BJ (cell line): ENCODE results near the gene NLRP10. TPM values are rescaled to one million over a fixed set of nuclear protein-coding genes. Genes with fewer than 3 reads are reported as not detected.
"Not testable (repeated sequence)": the region's sequence is repeated elsewhere in the genome, so short reads cannot be mapped to it uniquely, and the experiment has no call there.

ENCODE experiments used
- CTCF ChIA-PET: fragments of 350-600 bp; formaldehyde crosslinking; extraction: SDS; loops from one replicate; lab custom pipeline; 2021; ENCODE audit warnings: antibody characterized with exemption, inconsistent platforms; lab: Yijun Ruan, JAX
- POLR2A ChIA-PET: fragments of 300-600 bp; sonication (Branson Sonifier 250); formaldehyde crosslinking; extraction: SDS; loops from one replicate; lab custom pipeline; 2021; ENCODE audit warnings: antibody characterized with exemption; lab: Charles Lee
- DNase-seq: peaks from one replicate; pipeline ENCODE4 v3.0.0-alpha.2; 2011; ENCODE audit warnings: low read depth
- H3K27me3 ChIP-seq: 2 replicates; pipeline ENCODE4 v1.6.0; 2011; ENCODE audit warnings: low read length; ENCODE audit not compliant: control insufficient read depth, insufficient read depth
- H3K36me3 ChIP-seq: 2 replicates; pipeline ENCODE4 v1.5.1; 2011; ENCODE audit warnings: low read length; ENCODE audit not compliant: control insufficient read depth, insufficient read depth
- H3K4me3 ChIP-seq: 2 replicates; pipeline ENCODE4 v1.5.1; 2011; ENCODE audit warnings: low read depth, mild to moderate bottlenecking, control low read depth, low read length
- CTCF ChIP-seq: IDR thresholded peaks from 2 replicates; pipeline ENCODE4 v1.5.1; 2011; ENCODE audit warnings: low read depth, mild to moderate bottlenecking, control low read depth, inconsistent platforms, low read length, moderate library complexity; ENCODE audit not compliant: insufficient read depth
- polyA plus RNA-seq: library from polyadenylated mRNA; depleted of rRNA; stranded (reverse); fragments of >200 nt; gene quantifications from 2 replicates; pipeline ENCODE4 v1.2.3, GENCODE V29; 2011

Gene NLRP10
- polyA plus RNA-seq, 1 experiment, result 5.1 TPM

- DNase-seq, result no peak
- TF ChIP-seq CTCF, result no peak
- ChIA-PET POLR2A (no interaction called here), CTCF (interaction anchor here (1.0 to 16.2 kb wide), 5 partner anchors 9 to 110 kb away, joined by 3 to 710 read pairs (median 4); partner anchors contain the start of gene EIF3F)
- Histone ChIP-seq H3K27me3 (no peaks in the 10 kb centered on the region), H3K36me3 (peaks cover 4% of the 10 kb centered on the region; the same call in 1 of the 2 replicates), H3K4me3 (no peak overlapping the region)
These were observed 37.4 kb upstream of the NLRP10 start for GRCh38 chr11:8002676-8003075.

DNA sequence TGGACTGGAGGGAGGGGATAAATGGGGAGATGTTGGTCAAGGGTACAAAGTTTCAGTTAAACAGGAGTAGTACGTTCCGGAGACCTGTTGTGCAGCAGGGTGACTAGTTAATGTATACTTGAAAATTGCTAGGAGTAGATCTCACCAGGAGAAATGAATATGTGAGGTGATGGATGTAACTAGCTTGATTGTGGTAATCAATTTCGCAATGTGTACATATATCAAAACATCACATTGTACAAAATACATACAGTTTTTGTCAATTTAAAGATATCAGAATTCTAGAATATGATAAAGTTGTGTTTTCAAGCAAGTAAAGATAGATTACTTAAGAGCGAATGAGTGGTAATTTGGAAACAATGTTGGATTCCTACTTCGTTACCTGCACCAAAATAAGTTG, 35.1 kb upstream of the NLRP10 start:
- H3K27me3 ChIP-seq, result no peaks in the 10 kb centered on the region
- peaks cover 9% of the 10 kb centered on the region for H3K36me3 ChIP-seq
- ChIA-PET CTCF (interaction anchor here (1.6 to 16.2 kb wide), 2 partner anchors 12 to 95 kb away, joined by 3 to 710 read pairs; no protein-coding TSS in a partner anchor), POLR2A (no interaction called here)
- H3K4me3 ChIP-seq, result no peak overlapping the region
- DNase-seq, result no peak
- no peak for TF ChIP-seq CTCF

DNA sequence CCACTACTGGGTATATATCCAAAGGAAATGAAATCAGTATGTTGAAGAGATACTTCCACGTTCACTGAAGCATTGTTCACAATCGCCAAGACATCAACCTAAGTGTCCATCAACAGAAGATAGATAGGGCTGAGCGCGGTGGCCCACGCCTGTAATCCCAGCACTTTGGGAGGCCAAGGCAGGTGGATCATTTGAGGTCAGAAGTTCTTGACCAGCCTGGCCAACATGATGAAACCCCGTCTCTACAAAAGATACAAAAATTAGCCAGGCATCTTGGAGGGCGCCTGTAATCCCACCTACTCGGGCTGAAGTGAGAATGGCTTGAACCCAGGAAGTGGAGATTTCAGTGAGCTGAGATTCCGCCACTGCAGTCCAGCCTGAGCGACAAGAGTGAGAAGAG, 34.5 kb upstream of the NLRP10 start:
- ChIA-PET POLR2A (no interaction called here), CTCF (interaction anchor here (1.6 to 16.2 kb wide), 2 partner anchors 11 to 96 kb away, joined by 3 to 710 read pairs; no protein-coding TSS in a partner anchor)
- H3K27me3 ChIP-seq, result no peaks in the 10 kb centered on the region
- DNase-seq, result no peak
- no peak overlapping the region for H3K4me3 ChIP-seq
- peaks cover 11% of the 10 kb centered on the region for H3K36me3 ChIP-seq
- TF ChIP-seq CTCF, result no peak

DNA sequence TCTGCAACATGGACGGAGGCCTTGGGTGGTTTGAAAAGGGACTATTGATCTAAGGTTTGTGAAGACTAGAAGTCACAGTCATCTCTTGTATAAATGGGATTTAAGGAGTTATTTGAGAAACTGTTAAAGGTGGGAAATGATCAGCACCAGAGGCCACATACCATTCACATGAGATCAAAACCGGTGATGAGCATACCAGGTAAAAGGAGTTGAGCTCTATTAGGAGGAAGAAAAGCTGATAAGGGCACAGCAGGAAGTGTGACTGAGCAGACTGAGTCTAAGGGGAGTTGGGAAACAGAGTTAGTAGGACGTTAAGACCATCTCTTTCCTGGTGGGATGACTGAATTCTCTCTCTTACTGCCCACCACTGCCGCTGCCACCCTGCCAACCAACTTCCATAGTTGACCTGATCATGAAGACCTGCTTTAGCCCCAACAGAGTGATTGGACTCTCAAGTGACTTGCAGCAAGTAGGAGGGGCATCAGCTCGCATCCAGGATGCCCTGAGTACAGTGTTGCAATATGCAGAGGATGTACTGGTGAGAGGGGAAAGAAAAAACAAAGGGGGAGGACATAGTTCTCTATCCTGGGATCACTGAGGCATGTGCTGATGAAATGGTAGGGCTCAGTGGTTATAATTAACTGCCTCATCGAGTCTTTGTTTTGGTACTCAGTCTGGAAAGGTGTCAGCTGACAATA, 29.5 kb upstream of the NLRP10 start:
- ChIA-PET CTCF (interaction anchor here (1.4 to 4.1 kb wide), 4 partner anchors 9 to 102 kb away, joined by 3 to 20 read pairs (median 8); no protein-coding TSS in a partner anchor), POLR2A (no interaction called here)
- peaks cover 31% of the 10 kb centered on the region for H3K36me3 ChIP-seq
- no peak for TF ChIP-seq CTCF
- DNase-seq, result no peak
- H3K27me3 ChIP-seq, result no peaks in the 10 kb centered on the region
- H3K4me3 ChIP-seq, result no peak overlapping the region

GRCh38 chr11:7987560-7987883, 22.3 kb upstream of the NLRP10 start:
- H3K27me3 ChIP-seq, H3K36me3 ChIP-seq, DNase-seq: not testable (repeated sequence)
- H3K4me3 ChIP-seq, result peak overlapping the region; percentile 78
- ChIA-PET CTCF (interaction anchor here (0.8 to 6.1 kb wide), 28 partner anchors 8 to 1790 kb away, joined by 3 to 196 read pairs (median 6); partner anchors contain the start of gene NLRP10), POLR2A (interaction anchor here (0.6 to 1.2 kb wide), 10 partner anchors 10 to 1604 kb away, joined by 3 to 8 read pairs (median 4); no protein-coding TSS in a partner anchor)
